HG03095 (cell line): ENCODE measurements around the gene MTHFD1L.
"Not testable (repeated sequence)": the region's sequence is repeated elsewhere in the genome, so short reads cannot be mapped to it uniquely, and the experiment has no call there.

Experiments used
- ATAC-seq: cut with Tn5 transposase; IDR thresholded peaks from one replicate; pipeline ENCODE4 v1.9.1; 2021; ENCODE audit warnings: moderate library complexity; ENCODE audit not compliant: unreplicated experiment

Gene MTHFD1L

GRCh38 chr6:151111670-151112069 lies 246.2 kb downstream of the MTHFD1L start:
- ATAC-seq, result no peak

DNA sequence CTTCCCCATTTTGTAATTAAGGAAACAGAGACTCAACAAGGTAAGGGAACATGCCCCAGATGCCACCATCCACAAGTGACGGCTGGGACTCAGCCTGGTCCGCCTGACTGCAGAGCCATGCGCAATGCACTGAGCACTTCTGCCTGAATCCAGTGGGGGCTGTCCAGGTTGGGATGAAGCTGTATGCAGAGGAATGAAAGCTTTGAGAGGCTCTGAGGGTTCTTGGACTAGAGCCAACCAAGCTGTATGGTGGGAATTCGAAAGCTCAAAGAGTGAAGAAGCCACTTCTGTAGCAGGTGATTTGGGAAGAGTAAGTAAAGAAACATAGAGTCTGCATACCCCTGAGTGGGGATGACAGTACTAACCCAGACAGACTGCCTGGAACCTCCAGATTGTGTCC lies 246.6 kb downstream of the MTHFD1L start:
- no peak for ATAC-seq

- ATAC-seq, result not testable (repeated sequence)
Measured at GRCh38 chr6:151112884-151113283, 247.4 kb downstream of the MTHFD1L start.

DNA sequence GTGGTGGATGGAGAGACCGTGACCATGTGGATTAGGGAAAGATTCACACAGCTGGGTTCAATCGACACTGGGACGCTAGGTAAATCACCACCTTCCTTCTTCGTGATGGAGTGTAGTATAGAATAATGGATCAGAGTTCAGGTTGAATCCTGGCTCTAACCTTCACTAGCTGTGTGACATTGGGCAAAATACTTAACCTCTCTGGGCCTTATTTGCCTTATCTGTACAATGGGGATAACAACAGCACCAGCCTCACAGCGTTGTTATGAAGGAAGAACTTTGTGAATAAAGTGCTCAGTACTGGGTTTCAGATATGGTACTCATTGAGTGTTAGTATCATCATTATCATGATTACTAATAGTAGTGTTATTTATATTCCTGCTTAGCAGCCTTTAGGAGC lies 248.1 kb downstream of the MTHFD1L start:
- ATAC-seq, result no peak

GRCh38 chr6:151118461-151119123 lies 253.1 kb downstream of the MTHFD1L start:
- no peak for ATAC-seq

DNA sequence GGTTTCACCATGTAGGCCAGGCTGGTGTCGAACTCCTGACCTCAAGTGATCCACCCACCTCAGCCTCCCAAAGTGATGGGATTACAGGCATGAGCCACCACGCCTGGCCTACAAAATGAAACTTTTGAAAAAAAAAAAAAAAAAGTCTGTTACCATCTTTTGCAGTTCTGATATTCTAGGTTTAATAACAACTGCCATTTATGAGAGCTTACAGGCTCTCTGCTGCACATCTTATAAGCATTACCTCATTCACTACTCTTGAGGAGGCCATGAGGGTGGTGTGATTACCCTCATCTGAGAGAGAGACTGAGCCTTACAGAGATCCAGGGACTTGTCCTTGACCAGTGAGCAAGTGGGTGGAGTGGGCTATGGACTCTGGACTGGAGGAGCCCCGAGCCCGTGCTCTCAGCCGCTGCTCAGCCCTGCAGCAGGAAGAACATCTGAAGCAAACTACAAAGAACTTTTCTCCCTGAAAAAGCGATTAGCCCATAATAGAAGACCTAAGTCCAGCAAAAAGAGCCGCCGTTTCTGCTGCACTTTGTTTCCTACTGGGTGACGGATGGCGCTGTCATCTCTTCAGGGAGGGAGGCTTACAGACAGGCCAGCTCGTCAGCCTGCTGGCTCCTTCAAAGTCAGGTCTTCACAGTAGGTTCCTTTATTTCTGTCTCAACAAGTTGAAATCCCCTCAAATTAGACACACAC lies 254.5 kb downstream of the MTHFD1L start:
- ATAC-seq, result no peak

GRCh38 chr6:151121900-151122299 lies 256.4 kb downstream of the MTHFD1L start:
- no peak for ATAC-seq

GRCh38 chr6:151123641-151124040 lies 258.1 kb downstream of the MTHFD1L start:
- ATAC-seq, result not testable (repeated sequence)

DNA sequence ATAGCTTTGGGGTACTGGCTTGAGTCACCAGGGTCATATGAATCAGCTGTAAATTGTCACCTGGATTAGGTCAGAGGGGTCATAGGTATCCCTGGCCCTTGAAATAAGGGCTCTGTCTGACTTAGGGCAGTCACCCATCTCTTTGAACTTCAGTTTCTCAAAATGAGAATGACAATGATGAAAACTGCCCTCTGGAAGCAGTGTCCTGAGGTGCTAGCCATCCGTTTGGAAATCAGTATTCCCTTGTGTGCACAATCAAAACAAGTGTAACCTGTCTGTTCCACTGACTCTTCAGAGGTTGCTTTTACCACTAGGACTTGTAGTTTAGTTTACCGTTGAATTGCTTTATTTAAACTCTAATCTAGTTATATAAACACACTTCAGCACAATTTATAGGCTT lies 259.7 kb downstream of the MTHFD1L start:
- not testable (repeated sequence) for ATAC-seq

GRCh38 chr6:151125651-151126416 lies 260.3 kb downstream of the MTHFD1L start:
- not testable (repeated sequence) for ATAC-seq

DNA sequence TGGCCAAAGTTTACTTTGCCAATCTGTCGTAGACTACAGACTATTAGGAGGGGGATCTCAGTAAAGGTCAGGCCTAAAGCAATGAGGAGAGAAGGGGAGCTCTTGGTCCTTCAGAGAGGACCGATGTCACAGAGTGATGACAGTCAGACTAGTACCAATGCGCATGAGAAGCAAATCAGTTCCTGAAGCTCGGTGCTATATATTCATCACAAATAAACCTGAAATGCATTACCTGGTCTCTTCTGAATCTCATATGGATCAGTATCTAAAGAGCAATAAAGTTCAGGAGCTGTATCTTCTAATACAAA lies 260.9 kb downstream of the MTHFD1L start:
- ATAC-seq, result not testable (repeated sequence)

DNA sequence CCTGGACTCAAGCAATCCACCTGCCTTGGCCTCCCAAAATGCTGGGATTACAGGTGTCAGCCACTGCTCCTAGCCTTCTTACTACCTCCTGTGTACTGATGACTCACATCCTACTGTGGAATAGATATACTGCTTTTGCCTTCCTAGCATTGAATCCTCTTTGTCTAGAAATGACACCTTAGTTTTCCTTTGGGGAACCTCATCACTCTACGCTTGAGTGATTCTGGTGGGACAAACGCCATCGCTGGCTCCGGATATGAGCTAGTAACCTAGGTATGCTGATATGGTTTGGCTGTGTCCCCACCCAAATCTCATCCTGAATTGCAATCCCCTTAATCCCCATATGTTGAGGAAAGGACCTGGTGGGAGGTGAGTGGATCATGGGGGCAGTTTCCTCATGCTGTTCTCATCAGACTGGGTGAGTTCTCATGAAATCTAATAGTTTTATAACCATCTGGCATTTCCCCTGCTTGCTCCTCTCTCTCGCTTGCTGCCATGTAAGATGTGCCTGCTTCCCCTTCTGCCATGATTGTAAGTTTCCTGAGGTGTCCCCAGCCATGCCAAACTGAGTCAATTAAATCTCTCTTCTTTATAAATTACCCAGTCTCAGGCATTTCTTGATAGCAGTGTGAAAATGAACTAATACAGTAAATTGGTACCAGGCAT lies 261.8 kb downstream of the MTHFD1L start:
- ATAC-seq, result not testable (repeated sequence)

GRCh38 chr6:151128763-151129370 lies 263.4 kb downstream of the MTHFD1L start:
- ATAC-seq, result no peak

- peak; percentile 72 for ATAC-seq
Measured at GRCh38 chr6:151130329-151130728, 264.8 kb downstream of the MTHFD1L start.

DNA sequence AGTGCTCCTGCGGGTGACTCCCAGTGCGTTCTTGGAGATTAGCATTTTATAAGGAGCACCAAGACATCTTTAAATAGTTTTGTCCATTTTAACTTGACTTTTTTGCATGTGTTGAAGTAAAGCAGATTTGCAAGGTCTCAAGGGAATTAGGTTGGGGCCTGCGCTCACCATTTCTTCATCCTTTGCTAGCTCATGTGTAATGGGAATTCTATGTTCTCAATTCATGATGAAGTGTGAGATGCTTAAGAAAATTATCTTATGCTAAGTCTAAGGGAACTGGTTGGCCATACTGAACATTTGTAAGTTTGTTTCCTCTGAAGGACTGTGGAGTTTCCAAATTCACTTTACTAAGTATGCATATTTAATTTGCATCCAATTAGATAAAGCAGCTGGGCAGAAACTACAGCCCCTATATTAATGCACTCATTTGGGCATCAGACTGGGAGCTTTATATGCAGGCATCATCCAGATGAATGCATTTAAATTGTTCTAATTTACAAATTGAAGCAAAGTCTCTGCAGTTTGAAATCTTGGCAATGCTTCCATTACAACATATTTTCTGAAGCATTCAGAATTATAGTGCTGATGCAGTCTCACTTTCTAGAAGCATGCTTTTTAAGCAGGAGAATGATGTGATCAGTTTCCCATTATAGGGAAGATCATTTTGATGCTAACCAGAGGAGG lies 266.0 kb downstream of the MTHFD1L start:
- ATAC-seq, result no peak

- no peak for ATAC-seq
Measured at GRCh38 chr6:151136141-151136755, 270.7 kb downstream of the MTHFD1L start.

- no peak for ATAC-seq
Measured at GRCh38 chr6:151137542-151137941, 272.0 kb downstream of the MTHFD1L start.

DNA sequence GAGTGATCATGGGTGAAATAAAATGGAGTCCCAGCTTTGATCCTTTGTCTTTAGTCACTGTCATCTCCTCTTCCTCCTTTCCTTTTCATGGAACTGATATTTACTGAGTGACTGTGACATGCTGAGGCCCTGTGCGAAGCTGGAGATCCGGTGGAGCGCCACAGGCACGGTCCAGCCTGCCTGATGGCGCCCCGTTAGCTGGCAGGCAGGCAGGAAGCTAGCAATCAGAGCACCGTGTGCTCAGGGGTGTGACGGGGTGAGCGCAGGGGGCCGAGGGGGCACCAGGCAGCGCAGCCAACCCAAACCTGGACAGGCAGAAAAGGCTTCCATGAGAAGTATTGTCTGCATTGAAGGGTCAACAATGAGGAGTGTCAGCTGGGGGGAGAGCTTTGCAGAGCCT lies 274.0 kb downstream of the MTHFD1L start:
- ATAC-seq, result no peak

DNA sequence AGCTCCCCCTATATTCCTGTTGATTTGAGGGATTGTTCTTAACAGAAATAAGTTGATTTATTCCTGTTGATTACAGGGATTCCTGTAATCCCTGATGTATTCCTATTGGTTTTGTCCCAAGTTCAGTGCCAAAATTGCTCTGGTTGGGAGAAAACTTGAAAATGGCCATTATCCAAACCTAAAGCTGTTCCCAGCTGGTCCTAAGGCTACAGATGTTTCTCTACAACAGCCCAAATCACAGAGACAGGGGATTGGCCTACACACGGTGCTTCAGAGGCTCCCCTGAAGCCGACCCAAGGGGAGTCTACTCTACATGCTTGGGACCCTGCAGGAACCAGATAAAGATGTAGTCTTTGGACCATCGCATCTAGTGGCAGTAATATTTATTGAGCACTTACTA lies 275.3 kb downstream of the MTHFD1L start:
- no peak for ATAC-seq

DNA sequence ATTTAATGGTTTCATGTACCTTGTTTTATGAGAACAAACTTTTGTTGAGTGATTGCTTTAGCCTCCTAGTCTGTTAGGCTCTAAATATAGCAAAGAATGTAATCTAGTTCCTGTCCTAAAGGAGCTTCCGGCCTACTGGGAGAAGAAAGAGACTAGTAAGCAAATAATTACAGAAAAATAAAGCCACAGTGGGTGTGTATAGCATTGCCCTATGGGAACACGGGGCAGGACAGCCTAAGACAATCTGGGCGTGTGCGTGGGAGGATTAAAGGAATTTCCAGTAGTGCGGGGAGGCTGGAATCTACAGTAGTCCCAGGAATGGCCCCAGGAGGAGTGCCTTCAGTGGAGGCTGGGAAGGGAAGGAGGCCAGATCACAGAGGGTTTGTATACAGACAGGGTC lies 276.2 kb downstream of the MTHFD1L start:
- no peak for ATAC-seq
